OCI-LY3 (cell line): Measurements from ENCODE around the gene ZNF558.
"Not testable (repeated sequence)": the region's sequence is repeated elsewhere in the genome, so short reads cannot be mapped to it uniquely, and the experiment has no call there.

Experiments
- H2AFZ ChIP-seq: fragments of 200-600, 300-600 bp; shearing (Covaris generic); 2 replicates; pipeline ENCODE4 v1.6.0; 2014; ENCODE audit warnings: antibody characterized with exemption, low read depth, low read length
- H3K27ac ChIP-seq: fragments of 200-600, 300-600 bp; sonication (generic); 2 replicates; pipeline ENCODE4 v1.5.1; 2014; ENCODE audit warnings: mild to moderate bottlenecking, low read length, moderate library complexity, mixed read lengths
- H3K27me3 ChIP-seq: fragments of 200-600, 300-600 bp; sonication (generic); 2 replicates; pipeline ENCODE4 v1.6.1; 2014; ENCODE audit warnings: low read depth, low read length, mixed read lengths
- H3K36me3 ChIP-seq: fragments of 200-600, 300-600 bp; sonication (generic); replicated peaks from 2 replicates; pipeline ENCODE3; 2014; ENCODE audit warnings: low read depth, low read length, mixed read lengths
- H3K4me1 ChIP-seq: fragments of 300-600, 200-600 bp; sonication (generic); 2 replicates; pipeline ENCODE4 v1.6.1; 2014; ENCODE audit warnings: low read length, mixed read lengths
- H3K4me2 ChIP-seq: fragments of 200-600, 300-600 bp; sonication (generic); 2 replicates; pipeline ENCODE4 v1.6.1; 2014; ENCODE audit warnings: low read length, mixed read lengths
- H3K4me3 ChIP-seq: fragments of 300-600, 200-600 bp; sonication (generic); 2 replicates; pipeline ENCODE4 v1.5.1; 2014; ENCODE audit warnings: antibody characterized with exemption, mild to moderate bottlenecking, low read length, moderate library complexity
- H3K79me2 ChIP-seq: fragments of 300-600, 200-600 bp; shearing (Covaris generic); 2 replicates; pipeline ENCODE4 v1.6.1; 2014; ENCODE audit warnings: mild to moderate bottlenecking, low read length, mixed read lengths
- H3K9ac ChIP-seq: fragments of 300-600, 200-600 bp; shearing (Covaris generic); 2 replicates; pipeline ENCODE4 v1.6.0; 2014; ENCODE audit warnings: mild to moderate bottlenecking, low read length, moderate library complexity
- H3K9me3 ChIP-seq: fragments of 200-600, 300-600 bp; shearing (Covaris generic); 2 replicates; pipeline ENCODE4 v1.6.1; 2014; ENCODE audit warnings: low read length, mixed read lengths; ENCODE audit not compliant: insufficient read depth
- H4K20me1 ChIP-seq: fragments of 200-600, 300-600 bp; sonication (generic); 2 replicates; pipeline ENCODE4 v1.6.1; 2016; ENCODE audit warnings: low read length, mixed read lengths; ENCODE audit not compliant: insufficient read depth

Gene ZNF558

GRCh38 chr19:8767257-8767656, 64.8 kb downstream of the ZNF558 start:
- not testable (repeated sequence) for H3K4me1 ChIP-seq, H3K9ac ChIP-seq, H3K4me2 ChIP-seq, H3K9me3 ChIP-seq, H3K27ac ChIP-seq, H3K79me2 ChIP-seq, H2AFZ ChIP-seq, H3K4me3 ChIP-seq, H4K20me1 ChIP-seq, H3K27me3 ChIP-seq, H3K36me3 ChIP-seq
